HL-60 (cell line): ENCODE data around the gene KRTAP2-3.
"Not testable (repeated sequence)": the region's sequence is repeated elsewhere in the genome, so short reads cannot be mapped to it uniquely, and the experiment has no call there.

Source experiments
- DNase-seq, 2 experiments: peaks; one replicate each; pipeline ENCODE4 v3.0.0-alpha.2; 2010 to 2020; ENCODE audit warnings: low read depth in 1 of 2, low spot score in 1 of 2
- H3K27ac ChIP-seq: fragments of 250-450 bp; sonication (Bioruptor Pico); replicated peaks from 2 replicates; pipeline ENCODE4 v1.5.1; 2020; ENCODE audit warnings: mild to moderate bottlenecking, moderate library complexity
- H3K27me3 ChIP-seq: fragments of 250-450 bp; sonication (Bioruptor Pico); 2 replicates; pipeline ENCODE4 v1.5.1; 2021; ENCODE audit warnings: mild to moderate bottlenecking, moderate library complexity; ENCODE audit not compliant: insufficient read depth, poor library complexity, severe bottlenecking
- H3K4me3 ChIP-seq: replicated peaks from 2 replicates; pipeline ENCODE4 v1.5.1; 2011; ENCODE audit warnings: mild to moderate bottlenecking, control low read depth, low read length; ENCODE audit not compliant: insufficient read depth
- CTCF ChIP-seq: IDR thresholded peaks from one replicate; pipeline ENCODE4 v1.5.1; 2011; ENCODE audit warnings: low read length, control low read depth, inconsistent platforms; ENCODE audit not compliant: insufficient read depth
- GABPA ChIP-seq: IDR thresholded peaks from 2 replicates; pipeline ENCODE4 v1.6.1; 2012; ENCODE audit warnings: low read depth
- POLR2AphosphoS5 ChIP-seq: IDR thresholded peaks from 2 replicates; pipeline ENCODE4 v1.6.1; 2012; ENCODE audit warnings: low read depth
- REST ChIP-seq: IDR thresholded peaks from 2 replicates; pipeline ENCODE4 v1.6.1; 2012; ENCODE audit warnings: low read depth; ENCODE audit not compliant: insufficient replicate concordance
- SPI1 ChIP-seq: IDR thresholded peaks from 2 replicates; pipeline ENCODE4 v1.6.1; 2012; ENCODE audit warnings: low read depth, mild to moderate bottlenecking, borderline replicate concordance

Gene KRTAP2-3

GRCh38 chr17:41064301-41064700 is 4.4 kb upstream of the KRTAP2-3 start:
- H3K27me3 ChIP-seq = peaks cover 4% of the 10 kb centered on the region
- no peak for DNase-seq
- TF ChIP-seq GABPA (no peak), POLR2AphosphoS5 (no peak), SPI1 (no peak), CTCF (no peak), REST (no peak)
- H3K27ac ChIP-seq = no peak overlapping the region
- H3K4me3 ChIP-seq = no peak overlapping the region

GRCh38 chr17:41063449-41063848 is 3.5 kb upstream of the KRTAP2-3 start:
- no peak for DNase-seq
- peaks cover 4% of the 10 kb centered on the region for H3K27me3 ChIP-seq
- H3K27ac ChIP-seq = no peak overlapping the region
- H3K4me3 ChIP-seq = no peak overlapping the region
- TF ChIP-seq REST (no peak), POLR2AphosphoS5 (no peak), GABPA (no peak), CTCF (no peak), SPI1 (no peak)

GRCh38 chr17:41061964-41062363 is 2.0 kb upstream of the KRTAP2-3 start:
- Histone ChIP-seq H3K27me3 (peaks cover 4% of the 10 kb centered on the region), H3K27ac (no peak overlapping the region), H3K4me3 (no peak overlapping the region)
- DNase-seq = no peak
- TF ChIP-seq SPI1 (no peak), GABPA (no peak), REST (no peak), CTCF (no peak), POLR2AphosphoS5 (no peak)

GRCh38 chr17:41059276-41060051 is 450 bp downstream of the KRTAP2-3 start:
- not testable (repeated sequence) for H3K27me3 ChIP-seq, H3K27ac ChIP-seq, DNase-seq, H3K4me3 ChIP-seq
